ENCODE results near the gene EGR2. TPM values are rescaled to one million over a fixed set of nuclear protein-coding genes. Genes with fewer than 3 reads are reported as not detected.

Gene EGR2
- total and polyA plus RNA-seq, 12 donors, result 0.17 to 6.8 (median 1.4) TPM

GRCh38 chr10:62813981-62814380 lies 2.2 kb downstream of the EGR2 start:
- TF ChIP-seq CTCF (IDR thresholded peaks at IDR 0.05) (no peak), POLR2A (IDR thresholded peaks at IDR 0.05) (no peak)
- H3K27ac ChIP-seq, result no peak overlapping the region
- H3K9me3 ChIP-seq (replicated peaks in 1 of 3), result no peaks in the 10 kb centered on the region
- intact Hi-C loops (cut with DNase I), result no loop called here
- no peak for DNase-seq
- H3K36me3 ChIP-seq (replicated peaks in 1 of 2), result no peaks in the 10 kb centered on the region
- H3K4me1 ChIP-seq (replicated peaks in 1 of 2), result peaks cover 31 to 41% of the 10 kb centered on the region in 2 donors
- H3K27me3 ChIP-seq, result peaks cover 17% of the 10 kb centered on the region
- H3K4me3 ChIP-seq, result no peak overlapping the region
- WGBS, 4 donors, result 86 to 96% (median 92%) methylated on average over 5 of the region's 5 CpGs

GRCh38 chr10:62813453-62813852 lies 2.7 kb downstream of the EGR2 start:
- Histone ChIP-seq H3K4me3 (no peak overlapping the region), H3K36me3 (replicated peaks in 1 of 2) (no peaks in the 10 kb centered on the region), H3K27me3 (peaks cover 12% of the 10 kb centered on the region), H3K4me1 (replicated peaks in 1 of 2) (peaks cover 26 to 43% of the 10 kb centered on the region in 2 donors), H3K9me3 (replicated peaks in 1 of 3) (no peaks in the 10 kb centered on the region), H3K27ac (no peak overlapping the region)
- intact Hi-C loops (cut with DNase I), result no loop called here
- TF ChIP-seq POLR2A (IDR thresholded peaks at IDR 0.05), result no peak
- no peak for TF ChIP-seq CTCF (IDR thresholded peaks at IDR 0.05)
- WGBS, 4 donors, result 80 to 98% (median 91%) methylated on average over 7 to 27 of the region's 27 CpGs
- no peak for DNase-seq

- intact Hi-C loops (cut with DNase I), result no loop called here
- WGBS, 4 donors, result 76 to 93% (median 89%) methylated on average over 6 to 13 of the region's 13 CpGs
- no peak overlapping the region for H3K27ac ChIP-seq
These were observed 3.3 kb downstream of the EGR2 start for GRCh38 chr10:62812672-62813439.

More at GRCh38 chr10:62812672-62813439, 3.3 kb downstream of the EGR2 start:
- no peak for DNase-seq
- Histone ChIP-seq H3K4me1 (replicated peaks in 1 of 2) (peaks cover 20 to 43% of the 10 kb centered on the region in 2 donors), H3K4me3 (no peak overlapping the region), H3K36me3 (replicated peaks in 1 of 2) (no peaks in the 10 kb centered on the region), H3K9me3 (replicated peaks in 1 of 3) (no peaks in the 10 kb centered on the region), H3K27me3 (peaks cover 10% of the 10 kb centered on the region)
- no peak for TF ChIP-seq CTCF (IDR thresholded peaks at IDR 0.05)

Measured in adrenal gland (tissue), 12 donors.